Keratinocyte (primary cell): Measurements from ENCODE around the gene RFC1.

Source experiments
- CTCF ChIP-seq, 3 experiments: IDR thresholded peaks in 1 of 3; conservative IDR thresholded peaks in 1 of 3; optimal IDR thresholded peaks in 1 of 3; 2 replicates in 2 of 3; 3 replicates in 1 of 3; pipeline versions ENCODE3 to v1.5.1; 2011; ENCODE audit warnings: low read length in 3 of 3, mild to moderate bottlenecking in 3 of 3, moderate library complexity in 2 of 3, control low read depth in 1 of 3, inconsistent platforms in 1 of 3; ENCODE audit not compliant: insufficient read depth in 2 of 3; ENCODE audit errors: extremely low read depth in 1 of 3
- EZH2 ChIP-seq: IDR thresholded peaks from one replicate; pipeline ENCODE4 v1.6.1; 2012; ENCODE audit warnings: inconsistent platforms, mild to moderate bottlenecking, low read length, moderate library complexity

DNA sequence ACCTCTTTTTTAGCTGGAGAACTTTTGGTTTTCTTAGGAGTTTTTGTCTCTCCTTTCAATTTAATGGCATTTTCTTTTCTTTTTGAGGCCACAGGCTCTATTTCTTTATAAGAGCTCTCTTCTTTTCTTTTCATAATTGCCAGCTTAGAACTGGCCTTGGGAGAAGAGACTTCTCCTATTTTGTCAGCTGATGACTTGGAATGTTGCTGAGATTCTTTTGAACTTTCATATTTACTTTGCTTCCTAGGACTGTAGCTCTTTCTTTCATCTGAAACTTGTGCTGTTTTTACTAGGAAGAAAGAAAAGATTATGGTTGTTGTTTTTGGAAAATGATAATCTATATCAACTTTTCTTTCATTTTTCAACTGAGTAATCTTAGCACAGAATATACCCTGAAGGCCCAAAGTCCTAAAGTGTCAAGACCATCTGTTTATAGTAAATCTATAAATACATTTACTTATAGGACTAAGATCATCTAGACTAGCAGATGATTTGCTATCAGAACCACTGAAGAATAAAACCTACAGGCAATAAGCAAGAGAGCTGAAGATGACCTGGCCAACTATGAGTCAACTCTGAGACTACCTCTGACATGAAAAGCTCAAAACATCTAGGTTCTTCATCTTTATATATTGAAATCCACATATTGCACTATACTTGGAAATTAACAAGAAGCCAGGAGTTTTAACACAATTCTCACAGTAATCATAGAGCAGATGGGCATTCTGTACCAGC lies 45.6 kb downstream of the RFC1 start:
- no peak for TF ChIP-seq CTCF (optimal IDR thresholded peaks at IDR 0.05 in 1 of 3, IDR thresholded peaks at IDR 0.05 in 1 of 3, conservative IDR thresholded peaks at IDR 0.05 in 1 of 3; ENCODE audit: extremely low read depth in 1 of 3, insufficient read depth in 2 of 3, low read length in 3 of 3)
- no peak for TF ChIP-seq EZH2
